ENCODE data around the gene COX4I1. TPM values are rescaled to one million over a fixed set of nuclear protein-coding genes. Genes with fewer than 3 reads are reported as not detected.

COX4I1 gene
- total RNA-seq, 1 experiment from 2014 or later: 429 TPM

GRCh38 chr16:85840395-85840794 lies 40.9 kb downstream of the COX4I1 start:
- H3K27ac ChIP-seq (ENCODE audit: low read length): no peak overlapping the region
- BruUV-seq (replicated peaks): no TSS peak
- intact Hi-C loops (cut with micrococcal nuclease; ENCODE audit: unreplicated experiment) (no loop called here), in situ Hi-C loops (cut with HindIII; ENCODE audit: low pct_unique_long_range_greater_than_20kb, low sequenced_read_pairs) (no loop called here)
- H3K36me3 ChIP-seq (ENCODE audit: control insufficient read depth, insufficient read depth, low read length): no peaks in the 10 kb centered on the region
- POLR2A ChIA-PET: no interaction called here
- H3K27me3 ChIP-seq (ENCODE audit: control insufficient read depth, insufficient read depth, low read length): 0 out of 2 replicates have a peak, but pooled peaks cover 2% of the 10 kb centered on the region
- CTCF ChIA-PET: no interaction called here
- no peaks in the 10 kb centered on the region for H3K4me1 ChIP-seq (ENCODE audit: control insufficient read depth, insufficient read depth, low read length)
- no peaks in the 10 kb centered on the region for H3K9me3 ChIP-seq (ENCODE audit: control insufficient read depth, insufficient read depth, low read depth, low read length)
- ATAC-seq (no peak), DNase-seq (ENCODE audit: low read depth, low spot score) (no peak)
- TF ChIP-seq REST (IDR thresholded peaks at IDR 0.05; ENCODE audit: insufficient read depth in 1 of 2, low read depth in 2 of 2, low read length in 1 of 2): no peak
- TF ChIP-seq SIN3A (IDR thresholded peaks at IDR 0.05; ENCODE audit: borderline replicate concordance, insufficient read depth, low read depth, low read length): no peak
- TF ChIP-seq CTCF (IDR thresholded peaks at IDR 0.05): no peak
- no peak for TF ChIP-seq POLR2AphosphoS5 (IDR thresholded peaks at IDR 0.05; ENCODE audit: low read depth, low read length)
- no peak for TF ChIP-seq TCF7L2 (IDR thresholded peaks at IDR 0.05; ENCODE audit: low read depth, low read length)
- no peak overlapping the region for H3K4me3 ChIP-seq (ENCODE audit: low read depth in 2 of 2, low read length in 2 of 2)

GRCh38 chr16:85840801-85841200 lies 41.3 kb downstream of the COX4I1 start:
- H3K9me3 ChIP-seq (ENCODE audit: control insufficient read depth, insufficient read depth, low read depth, low read length): no peaks in the 10 kb centered on the region
- H3K4me3 ChIP-seq (ENCODE audit: low read depth in 2 of 2, low read length in 2 of 2): no peak overlapping the region
- DNase-seq (ENCODE audit: low read depth, low spot score): no peak
- H3K27ac ChIP-seq (ENCODE audit: low read length): no peak overlapping the region
- no peak for ATAC-seq
- POLR2A ChIA-PET: no interaction called here
- no TSS peak for BruUV-seq (replicated peaks)
- H3K4me1 ChIP-seq (ENCODE audit: control insufficient read depth, insufficient read depth, low read length): no peaks in the 10 kb centered on the region
- 0 out of 2 replicates have a peak, but pooled peaks cover 2% of the 10 kb centered on the region for H3K27me3 ChIP-seq (ENCODE audit: control insufficient read depth, insufficient read depth, low read length)
- intact Hi-C loops (cut with micrococcal nuclease; ENCODE audit: unreplicated experiment) (no loop called here), in situ Hi-C loops (cut with HindIII; ENCODE audit: low pct_unique_long_range_greater_than_20kb, low sequenced_read_pairs) (no loop called here)
- TF ChIP-seq REST (IDR thresholded peaks at IDR 0.05; ENCODE audit: insufficient read depth in 1 of 2, low read depth in 2 of 2, low read length in 1 of 2): no peak
- no peak for TF ChIP-seq TCF7L2 (IDR thresholded peaks at IDR 0.05; ENCODE audit: low read depth, low read length)
- TF ChIP-seq CTCF (IDR thresholded peaks at IDR 0.05): no peak
- TF ChIP-seq POLR2AphosphoS5 (IDR thresholded peaks at IDR 0.05; ENCODE audit: low read depth, low read length): no peak
- TF ChIP-seq SIN3A (IDR thresholded peaks at IDR 0.05; ENCODE audit: borderline replicate concordance, insufficient read depth, low read depth, low read length): no peak
- CTCF ChIA-PET: no interaction called here
- H3K36me3 ChIP-seq (ENCODE audit: control insufficient read depth, insufficient read depth, low read length): no peaks in the 10 kb centered on the region
